Gastrocnemius medialis (tissue), 4 donors: ENCODE results near the gene ESYT2.

Experiments used
- POLR2A ChIP-seq, 2 donors: fragments of 450-650 bp; IDR thresholded peaks; one replicate each; pipeline ENCODE4 v1.6.1; 2017; ENCODE audit warnings: antibody characterized with exemption in 2 of 2, mild to moderate bottlenecking in 2 of 2, moderate library complexity in 2 of 2
- TF ChIP-seq, protein P1 (sequence below), 5 experiments: fragments of 450-650 bp in 3 of 5; fragments of 200-600 bp in 2 of 5; sonication (generic) in 2 of 5; IDR thresholded peaks in 4 of 5; conservative IDR thresholded peaks in 1 of 5; 1 replicate in 4 of 5; 2 replicates in 1 of 5; pipeline ENCODE4 v1.5.1; 2016 to 2019; ENCODE audit warnings: antibody characterized with exemption in 5 of 5, mild to moderate bottlenecking in 3 of 5, moderate library complexity in 3 of 5

DNA sequence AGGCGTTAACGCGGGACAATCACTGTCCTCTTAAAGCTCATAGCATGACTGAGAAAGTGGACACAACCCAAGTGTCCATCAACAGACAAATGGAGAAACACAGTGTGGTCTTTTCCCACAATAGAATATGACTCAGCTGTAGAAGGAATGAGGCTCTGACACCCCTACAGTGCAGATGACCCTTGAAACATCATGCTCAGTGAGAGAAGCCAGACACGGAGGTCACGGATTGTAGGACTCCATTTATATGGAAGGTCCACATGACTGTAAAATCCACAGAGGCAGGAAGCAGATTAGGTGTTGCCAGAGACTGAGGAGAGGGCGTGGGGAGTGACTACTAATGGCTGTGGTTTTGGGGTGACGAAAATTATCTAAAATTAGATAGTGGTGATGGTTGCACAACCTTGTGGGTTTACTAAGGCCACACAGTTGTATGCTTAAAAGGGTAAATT is 118.6 kb downstream of the ESYT2 start:
- TF ChIP-seq POLR2A (IDR thresholded peaks at IDR 0.05): no peak
- TF ChIP-seq, protein P1, sequence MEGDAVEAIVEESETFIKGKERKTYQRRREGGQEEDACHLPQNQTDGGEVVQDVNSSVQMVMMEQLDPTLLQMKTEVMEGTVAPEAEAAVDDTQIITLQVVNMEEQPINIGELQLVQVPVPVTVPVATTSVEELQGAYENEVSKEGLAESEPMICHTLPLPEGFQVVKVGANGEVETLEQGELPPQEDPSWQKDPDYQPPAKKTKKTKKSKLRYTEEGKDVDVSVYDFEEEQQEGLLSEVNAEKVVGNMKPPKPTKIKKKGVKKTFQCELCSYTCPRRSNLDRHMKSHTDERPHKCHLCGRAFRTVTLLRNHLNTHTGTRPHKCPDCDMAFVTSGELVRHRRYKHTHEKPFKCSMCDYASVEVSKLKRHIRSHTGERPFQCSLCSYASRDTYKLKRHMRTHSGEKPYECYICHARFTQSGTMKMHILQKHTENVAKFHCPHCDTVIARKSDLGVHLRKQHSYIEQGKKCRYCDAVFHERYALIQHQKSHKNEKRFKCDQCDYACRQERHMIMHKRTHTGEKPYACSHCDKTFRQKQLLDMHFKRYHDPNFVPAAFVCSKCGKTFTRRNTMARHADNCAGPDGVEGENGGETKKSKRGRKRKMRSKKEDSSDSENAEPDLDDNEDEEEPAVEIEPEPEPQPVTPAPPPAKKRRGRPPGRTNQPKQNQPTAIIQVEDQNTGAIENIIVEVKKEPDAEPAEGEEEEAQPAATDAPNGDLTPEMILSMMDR (IDR thresholded peaks at IDR 0.05 in 4 of 5, conservative IDR thresholded peaks at IDR 0.05 in 1 of 5): no peak
